ENCODE data around the gene ZNF487.

DNA sequence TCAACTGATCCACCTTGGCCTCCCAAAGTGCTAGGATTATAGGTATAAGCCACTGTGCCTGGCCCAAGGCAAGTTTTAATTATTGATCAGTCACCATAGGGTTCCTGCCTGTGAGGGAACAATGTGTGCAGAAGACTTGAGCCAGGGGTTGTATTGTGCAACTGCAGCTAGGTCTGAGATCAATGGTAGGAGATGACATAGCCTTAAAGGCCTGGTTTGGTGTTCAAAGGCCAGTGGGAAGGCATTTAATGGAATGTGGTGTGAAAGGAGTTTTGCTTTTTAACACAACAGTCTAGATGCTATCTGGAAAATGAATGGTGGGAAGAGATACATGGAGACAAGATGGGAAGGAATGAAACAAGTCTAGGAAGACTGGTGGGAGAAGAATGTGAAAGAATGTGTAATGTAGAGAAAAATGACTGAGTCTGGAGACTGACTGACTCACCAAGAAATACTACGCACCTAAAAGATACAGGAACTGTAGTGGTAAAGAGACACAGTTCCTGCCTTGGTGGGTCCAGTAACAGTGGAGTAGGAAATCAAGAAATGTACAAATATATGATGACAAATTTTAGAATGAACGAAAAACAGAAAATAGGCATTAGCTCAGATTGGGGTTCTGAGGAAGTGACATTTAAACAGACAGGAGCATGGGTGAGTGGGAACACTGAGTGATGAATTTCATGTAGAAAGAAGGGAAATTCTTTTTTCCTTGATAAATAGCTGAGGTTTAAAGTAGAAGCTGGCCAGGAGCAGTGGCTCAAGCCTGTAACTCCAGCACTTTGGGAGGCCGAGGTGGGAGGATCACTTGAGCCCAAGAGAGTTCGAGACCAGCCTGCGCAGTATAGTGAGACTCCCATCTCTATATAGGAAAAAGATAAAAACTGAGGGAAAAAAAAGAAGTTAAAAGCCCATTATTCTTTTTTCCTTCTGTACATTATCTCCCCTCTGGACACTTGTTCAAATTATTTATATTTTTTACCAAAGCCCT, 37.3 kb upstream of the ZNF487 start:
- TF ChIP-seq, protein P1, sequence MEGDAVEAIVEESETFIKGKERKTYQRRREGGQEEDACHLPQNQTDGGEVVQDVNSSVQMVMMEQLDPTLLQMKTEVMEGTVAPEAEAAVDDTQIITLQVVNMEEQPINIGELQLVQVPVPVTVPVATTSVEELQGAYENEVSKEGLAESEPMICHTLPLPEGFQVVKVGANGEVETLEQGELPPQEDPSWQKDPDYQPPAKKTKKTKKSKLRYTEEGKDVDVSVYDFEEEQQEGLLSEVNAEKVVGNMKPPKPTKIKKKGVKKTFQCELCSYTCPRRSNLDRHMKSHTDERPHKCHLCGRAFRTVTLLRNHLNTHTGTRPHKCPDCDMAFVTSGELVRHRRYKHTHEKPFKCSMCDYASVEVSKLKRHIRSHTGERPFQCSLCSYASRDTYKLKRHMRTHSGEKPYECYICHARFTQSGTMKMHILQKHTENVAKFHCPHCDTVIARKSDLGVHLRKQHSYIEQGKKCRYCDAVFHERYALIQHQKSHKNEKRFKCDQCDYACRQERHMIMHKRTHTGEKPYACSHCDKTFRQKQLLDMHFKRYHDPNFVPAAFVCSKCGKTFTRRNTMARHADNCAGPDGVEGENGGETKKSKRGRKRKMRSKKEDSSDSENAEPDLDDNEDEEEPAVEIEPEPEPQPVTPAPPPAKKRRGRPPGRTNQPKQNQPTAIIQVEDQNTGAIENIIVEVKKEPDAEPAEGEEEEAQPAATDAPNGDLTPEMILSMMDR (IDR thresholded peaks at IDR 0.05; ENCODE audit: poor library complexity) = no peak
- no peak for TF ChIP-seq EZH2 (IDR thresholded peaks at IDR 0.05; ENCODE audit: borderline replicate concordance)
